ENCODE data around the gene AUP1. TPM values are rescaled to one million over a fixed set of nuclear protein-coding genes. Genes with fewer than 3 reads are reported as not detected.
A peak's percentile ranks its signal among the peaks of the same experiment; 100 is the strongest.

The AUP1 gene
- total and polyA plus RNA-seq, 10 of the 15 experiments (the other 5 are each of a cell fraction or from before 2014, with no cell fraction given): 39.1 to 215 (median 138) TPM

GRCh38 chr2:74573747-74574562 is 44.4 kb upstream of the AUP1 start (continued):
- no peak for TF ChIP-seq CEBPB (IDR thresholded peaks at IDR 0.05; ENCODE audit: borderline replicate concordance in 1 of 2, low read depth in 2 of 2, low read length in 2 of 2)
- TF ChIP-seq MYB (IDR thresholded peaks at IDR 0.05; ENCODE audit: borderline replicate concordance, low read depth, low read length): no peak
- TF ChIP-seq RELB (IDR thresholded peaks at IDR 0.05; ENCODE audit: low read depth): peak; percentile 57; the same call in 1 of the 2 replicates
- TF ChIP-seq CBFB (IDR thresholded peaks at IDR 0.05; ENCODE audit: low read depth): no peak
- TF ChIP-seq IKZF2 (IDR thresholded peaks at IDR 0.05): peak; percentile 46 to 50
- peak; percentile 32 for TF ChIP-seq RUNX3 (IDR thresholded peaks at IDR 0.05; ENCODE audit: low read length)
- 0 out of 2 replicates have a peak, but pooled peaks have one; percentile 6 for TF ChIP-seq PKNOX1 (IDR thresholded peaks at IDR 0.05)
- TF ChIP-seq PML (IDR thresholded peaks at IDR 0.05; ENCODE audit: low read length): peak; percentile 63; the same call in 1 of the 2 replicates
- peak; percentile 80 for TF ChIP-seq GABPA (IDR thresholded peaks at IDR 0.05; ENCODE audit: low read depth)
- TF ChIP-seq EED (IDR thresholded peaks at IDR 0.05; ENCODE audit: low read depth): peak; percentile 68; the same call in 1 of the 2 replicates
- TF ChIP-seq ATF7 (IDR thresholded peaks at IDR 0.05; ENCODE audit: low read depth): 0 out of 2 replicates have a peak, but pooled peaks have one; percentile 17
- TF ChIP-seq TAF1 (IDR thresholded peaks at IDR 0.05; ENCODE audit: borderline replicate concordance, low read depth, low read length): peak; percentile 46; the same call in 1 of the 2 replicates
- peak; percentile 22 for TF ChIP-seq ATF2 (IDR thresholded peaks at IDR 0.05; ENCODE audit: low read length)

Measured in GM12878 (cell line).